ENCODE data around the gene RYR1. TPM values are rescaled to one million over a fixed set of nuclear protein-coding genes. Genes with fewer than 3 reads are reported as not detected.
"Not testable (repeated sequence)": the region's sequence is repeated elsewhere in the genome, so short reads cannot be mapped to it uniquely, and the experiment has no call there.

RYR1 gene
- total RNA-seq, 2 donors from 2014 or later, result 0.33 to 1.0 TPM

- Histone ChIP-seq H3K4me3 (no peak overlapping the region), H3K9me3 (no peaks in the 10 kb centered on the region), H3K27ac (no peak overlapping the region), H3K36me3 (replicated peaks in 1 of 2; ENCODE audit: insufficient read depth in 1 of 2, low read depth in 2 of 2) (no peaks in the 10 kb centered on the region), H3K4me1 (no peaks in the 10 kb centered on the region), H3K27me3 (no peaks in the 10 kb centered on the region)
- TF ChIP-seq CTCF (IDR thresholded peaks at IDR 0.05), result no peak
- no peak for TF ChIP-seq POLR2A (IDR thresholded peaks at IDR 0.05)
- WGBS, 2 donors, result 67% methylated on average over 11 to 12 of the region's 12 CpGs
- no peak for DNase-seq
- intact Hi-C loops (cut with DNase I), result no loop called here
- no peak for ATAC-seq
These were observed 123.8 kb downstream of the RYR1 start for GRCh38 chr19:38557205-38557799.

GRCh38 chr19:38558933-38559332 lies 125.4 kb downstream of the RYR1 start:
- H3K27me3 ChIP-seq; H3K9me3 ChIP-seq; intact Hi-C loops (cut with DNase I); H3K4me3 ChIP-seq; H3K4me1 ChIP-seq; DNase-seq; ATAC-seq; H3K36me3 ChIP-seq (replicated peaks in 1 of 2; ENCODE audit: insufficient read depth in 1 of 2, low read depth in 2 of 2); H3K27ac ChIP-seq: not testable (repeated sequence)
- 70 to 85% methylated on average over 7 of the region's 7 CpGs for WGBS, 2 donors

- Histone ChIP-seq H3K9me3 (no peaks in the 10 kb centered on the region), H3K4me3 (no peak overlapping the region), H3K4me1 (no peaks in the 10 kb centered on the region), H3K27ac (no peak overlapping the region), H3K27me3 (no peaks in the 10 kb centered on the region), H3K36me3 (replicated peaks in 1 of 2; ENCODE audit: insufficient read depth in 1 of 2, low read depth in 2 of 2) (no peaks in the 10 kb centered on the region)
- WGBS, 2 donors, result 60 to 69% methylated on average over 10 to 13 of the region's 13 CpGs
- intact Hi-C loops (cut with DNase I), result no loop called here
- ATAC-seq, result no peak
- no peak for DNase-seq
- TF ChIP-seq POLR2A (IDR thresholded peaks at IDR 0.05) (no peak), CTCF (IDR thresholded peaks at IDR 0.05) (no peak)
These were observed 126.2 kb downstream of the RYR1 start for GRCh38 chr19:38559428-38560401.

- peaks cover 0 to 4% of the 10 kb centered on the region in 2 donors for H3K27me3 ChIP-seq
- no peak overlapping the region for H3K4me3 ChIP-seq
- H3K9me3 ChIP-seq, result no peaks in the 10 kb centered on the region
- no peak overlapping the region for H3K27ac ChIP-seq
- WGBS, 2 donors, result 84 to 87% methylated on average over 28 to 42 of the region's 42 CpGs
- intact Hi-C loops (cut with DNase I), result no loop called here
- DNase-seq (no peak), ATAC-seq (no peak)
- no peak for TF ChIP-seq POLR2A (IDR thresholded peaks at IDR 0.05)
- no peaks in the 10 kb centered on the region for H3K4me1 ChIP-seq
- H3K36me3 ChIP-seq (replicated peaks in 1 of 2; ENCODE audit: insufficient read depth in 1 of 2, low read depth in 2 of 2), result no peaks in the 10 kb centered on the region
These were observed 127.6 kb downstream of the RYR1 start for GRCh38 chr19:38561053-38561606.

GRCh38 chr19:38561658-38562057 lies 128.2 kb downstream of the RYR1 start:
- H3K36me3 ChIP-seq (replicated peaks in 1 of 2; ENCODE audit: insufficient read depth in 1 of 2, low read depth in 2 of 2), result no peaks in the 10 kb centered on the region
- H3K9me3 ChIP-seq, result no peaks in the 10 kb centered on the region
- H3K27ac ChIP-seq, result no peak overlapping the region
- H3K4me1 ChIP-seq, result no peaks in the 10 kb centered on the region
- H3K4me3 ChIP-seq, result no peak overlapping the region
- TF ChIP-seq CTCF (IDR thresholded peaks at IDR 0.05), result no peak
- no peak for TF ChIP-seq POLR2A (IDR thresholded peaks at IDR 0.05)
- no peak for DNase-seq
- H3K27me3 ChIP-seq, result peaks cover 0 to 4% of the 10 kb centered on the region in 2 donors
- ATAC-seq, result peak; percentile 21
- WGBS, 2 donors, result 62 to 75% methylated on average over 11 of the region's 11 CpGs
- intact Hi-C loops (cut with DNase I), result no loop called here

Data from body of pancreas (tissue), 4 donors.